Astrocyte of the cerebellum (primary cell): ENCODE results near the gene AFF3.

Experiments
- DNase-seq: peaks from one replicate; pipeline ENCODE4 v3.0.0-alpha.2; 2011; ENCODE audit warnings: low read depth
- H3K4me3 ChIP-seq: 2 replicates; pipeline ENCODE4 v1.5.1; 2011; ENCODE audit warnings: mild to moderate bottlenecking, low read depth, low read length, moderate library complexity
- CTCF ChIP-seq: IDR thresholded peaks from 2 replicates; pipeline ENCODE4 v1.5.1; 2012; ENCODE audit warnings: low read length, low read depth, moderate library complexity, mild to moderate bottlenecking; ENCODE audit errors: missing control alignments
- in situ Hi-C: cut with HindIII; loops from 2 replicates; pipeline ENCODE4 v1.10.0; 2017; ENCODE audit warnings: low sequenced_read_pairs

The AFF3 gene

DNA sequence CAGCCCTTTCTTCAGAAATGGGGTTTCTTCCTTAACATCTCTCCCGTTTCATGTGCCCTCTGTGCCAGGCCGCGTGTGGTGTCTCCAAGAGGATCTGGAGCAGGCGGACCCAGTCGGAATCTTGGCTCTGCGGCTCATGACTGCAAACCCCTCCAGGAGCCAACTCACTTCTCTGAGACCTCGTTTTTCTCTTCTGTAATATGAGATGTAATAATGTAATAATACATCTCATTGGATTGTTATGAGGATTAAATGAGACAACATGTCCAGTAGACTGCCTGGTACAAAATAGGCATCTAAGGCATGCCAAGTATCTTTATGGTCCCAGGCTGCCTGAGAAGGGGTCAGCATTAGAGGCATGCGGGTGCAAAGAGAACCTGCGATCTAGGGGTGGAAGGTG lies 431.2 kb downstream of the AFF3 start:
- TF ChIP-seq CTCF, result no peak
- in situ Hi-C loops, result no loop called here
- DNase-seq, result no peak
- H3K4me3 ChIP-seq, result no peak overlapping the region

GRCh38 chr2:99710721-99711120 lies 431.7 kb downstream of the AFF3 start:
- no peak for TF ChIP-seq CTCF
- DNase-seq, result no peak
- no peak overlapping the region for H3K4me3 ChIP-seq
- in situ Hi-C loops, result no loop called here

GRCh38 chr2:99709229-99709628 lies 433.2 kb downstream of the AFF3 start:
- DNase-seq, result no peak
- H3K4me3 ChIP-seq, result no peak overlapping the region
- in situ Hi-C loops, result no loop called here
- no peak for TF ChIP-seq CTCF

DNA sequence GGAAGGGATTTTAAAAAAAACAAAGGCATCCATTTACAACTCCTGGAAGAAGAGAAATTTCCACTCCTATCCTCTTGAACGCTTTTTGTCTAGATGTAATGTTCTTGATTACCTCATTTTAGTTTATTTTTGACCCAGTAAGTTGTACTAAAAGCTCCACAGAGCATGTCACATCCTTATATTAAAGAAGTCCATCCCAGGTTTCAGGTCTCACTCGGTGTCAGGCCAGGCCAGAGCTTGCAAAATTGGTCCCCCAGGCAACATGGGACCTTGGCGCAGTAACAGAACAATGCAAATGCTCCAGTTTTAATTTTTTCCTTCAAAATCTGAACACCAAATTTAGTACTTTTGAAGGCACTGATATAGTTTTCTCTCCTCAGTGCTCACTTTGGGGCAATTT lies 434.2 kb downstream of the AFF3 start:
- DNase-seq, result no peak
- TF ChIP-seq CTCF, result no peak
- no peak overlapping the region for H3K4me3 ChIP-seq
- in situ Hi-C loops, result no loop called here

GRCh38 chr2:99707592-99707991 lies 434.8 kb downstream of the AFF3 start:
- TF ChIP-seq CTCF, result no peak
- in situ Hi-C loops, result no loop called here
- H3K4me3 ChIP-seq, result no peak overlapping the region
- DNase-seq, result peak; percentile 44

DNA sequence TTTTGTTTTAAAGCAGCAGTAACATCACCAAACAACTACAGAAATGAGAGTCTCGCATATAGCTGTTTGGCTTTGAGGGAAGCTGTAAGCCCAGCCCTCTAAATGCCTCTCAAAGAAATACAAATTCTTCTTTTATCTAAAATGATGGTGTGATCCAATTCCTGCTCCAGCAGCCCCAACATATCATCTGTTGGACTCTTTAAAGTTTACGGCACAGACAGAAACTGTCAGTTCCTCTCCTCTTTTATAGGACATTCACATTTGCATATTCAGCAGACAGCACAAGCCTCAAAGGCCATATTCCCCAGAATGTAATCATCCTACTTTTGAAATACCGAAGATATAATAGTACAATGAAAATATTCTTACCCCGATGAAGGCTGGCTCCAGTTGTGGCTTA lies 435.7 kb downstream of the AFF3 start:
- DNase-seq, result no peak
- in situ Hi-C loops, result no loop called here
- TF ChIP-seq CTCF, result no peak
- H3K4me3 ChIP-seq, result peak overlapping the region; percentile 0

- in situ Hi-C loops, result no loop called here
- no peak for TF ChIP-seq CTCF
- H3K4me3 ChIP-seq, result no peak overlapping the region
- DNase-seq, result no peak
These were observed 440.9 kb downstream of the AFF3 start for GRCh38 chr2:99701503-99701902.
